Measurements from ENCODE around the gene ZNF184. TPM values are rescaled to one million over a fixed set of nuclear protein-coding genes. Genes with fewer than 3 reads are reported as not detected.

The ZNF184 gene
- total and polyA plus RNA-seq, 9 of the 15 experiments (the other 6 are each of a cell fraction or from before 2014, with no cell fraction given), result 7.6 to 22.2 (median 12.8) TPM

GRCh38 chr6:27478706-27479318, 5.9 kb upstream of the ZNF184 start (continued):
- TF ChIP-seq ZNF518B (CRISPR knock-in tag; IDR thresholded peaks at IDR 0.05) (peak; percentile 50; the same call in 1 of the 2 replicates), PHF21A (IDR thresholded peaks at IDR 0.05; ENCODE audit: borderline replicate concordance, low read depth) (0 out of 2 replicates have a peak, but pooled peaks have one; percentile 8), BCOR (IDR thresholded peaks at IDR 0.05) (peak; percentile 76), ZNF41 (CRISPR knock-in tag; conservative IDR thresholded peaks at IDR 0.05) (no peak), MYBL2 (IDR thresholded peaks at IDR 0.05; ENCODE audit: low read depth) (peak; percentile 92), MYBL2 (CRISPR knock-in tag; IDR thresholded peaks at IDR 0.05; ENCODE audit: borderline replicate concordance) (no peak), U2AF1 (optimal IDR thresholded peaks at IDR 0.05; ENCODE audit: low read depth, low read length) (no peak), ZNF354B (CRISPR knock-in tag; IDR thresholded peaks at IDR 0.05) (no peak), COPS2 (conservative IDR thresholded peaks at IDR 0.05) (no peak), CBFA2T2 (conservative IDR thresholded peaks at IDR 0.05) (no peak), ZBTB1 (CRISPR knock-in tag; IDR thresholded peaks at IDR 0.05; ENCODE audit: borderline replicate concordance, low read depth) (no peak; the same call in 1 of the 2 replicates), ZNF274 (IDR thresholded peaks at IDR 0.05; ENCODE audit: borderline replicate concordance, low read depth, low read length) (no peak), AFF1 (IDR thresholded peaks at IDR 0.05; ENCODE audit: low read depth in 1 of 2, partially characterized antibody in 2 of 2) (peak in 1 of 2 experiments; percentile 92), RB1 (IDR thresholded peaks at IDR 0.05; ENCODE audit: low read depth) (peak; percentile 59; the same call in 1 of the 2 replicates), HNRNPL (IDR thresholded peaks at IDR 0.05; ENCODE audit: low read depth, low read length) (no peak), GTF2E2 (tag; IDR thresholded peaks at IDR 0.05) (no peak), NR2F6 (CRISPR knock-in tag; IDR thresholded peaks at IDR 0.05) (no peak), SIX5 (IDR thresholded peaks at IDR 0.05; ENCODE audit: borderline replicate concordance in 1 of 2, insufficient read depth in 1 of 2, low read depth in 1 of 2, low read length in 2 of 2) (no peak), POLR2AphosphoS2 (IDR thresholded peaks at IDR 0.05; ENCODE audit: low read length) (no peak), GTF2F1 (IDR thresholded peaks at IDR 0.05; ENCODE audit: low read depth, low read length) (no peak)
- TF ChIP-seq, protein P1, sequence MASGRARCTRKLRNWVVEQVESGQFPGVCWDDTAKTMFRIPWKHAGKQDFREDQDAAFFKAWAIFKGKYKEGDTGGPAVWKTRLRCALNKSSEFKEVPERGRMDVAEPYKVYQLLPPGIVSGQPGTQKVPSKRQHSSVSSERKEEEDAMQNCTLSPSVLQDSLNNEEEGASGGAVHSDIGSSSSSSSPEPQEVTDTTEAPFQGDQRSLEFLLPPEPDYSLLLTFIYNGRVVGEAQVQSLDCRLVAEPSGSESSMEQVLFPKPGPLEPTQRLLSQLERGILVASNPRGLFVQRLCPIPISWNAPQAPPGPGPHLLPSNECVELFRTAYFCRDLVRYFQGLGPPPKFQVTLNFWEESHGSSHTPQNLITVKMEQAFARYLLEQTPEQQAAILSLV (tag; IDR thresholded peaks at IDR 0.05), result no peak

All from K562 (cell line).